HEK293 (cell line): ENCODE results near the gene TMEM150B.

Experiments
- CTCF ChIA-PET: fragments of 350-600 bp; formaldehyde crosslinking; extraction: SDS; loops from one replicate; lab custom pipeline; 2021; ENCODE audit warnings: antibody characterized with exemption; lab: Yijun Ruan, JAX
- POLR2A ChIA-PET: fragments of 300-600 bp; formaldehyde crosslinking; extraction: SDS; loops from one replicate; lab custom pipeline; 2020; ENCODE audit warnings: antibody characterized with exemption, inconsistent platforms; lab: Yijun Ruan, JAX
- H3K27ac ChIP-seq: fragments of 200-500 bp; sonication (Bioruptor generic); 2 replicates; pipeline ENCODE4 v1.5.1; 2014; ENCODE audit warnings: low read depth, low read length, control low read depth, inconsistent platforms; ENCODE audit errors: extremely low read depth
- H3K36me3 ChIP-seq, 2 experiments: fragments of 200-500 bp in 1 of 2; sonication (Bioruptor generic) in 1 of 2; 1 replicate in 1 of 2; 2 replicates in 1 of 2; pipeline ENCODE4 v1.5.1; 2014 to 2017; ENCODE audit warnings: inconsistent platforms in 2 of 2, low read length in 2 of 2; ENCODE audit not compliant: control insufficient read depth in 2 of 2, insufficient read depth in 1 of 2
- H3K4me1 ChIP-seq: fragments of 200-500 bp; sonication (Bioruptor generic); 2 replicates; pipeline ENCODE4 v1.5.1; 2014; ENCODE audit warnings: mild to moderate bottlenecking, low read length, inconsistent platforms; ENCODE audit not compliant: control insufficient read depth, insufficient read depth
- H3K4me3 ChIP-seq: 2 replicates; pipeline ENCODE4 v1.5.1; 2011; ENCODE audit warnings: low read depth, mild to moderate bottlenecking, control low read depth, low read length, moderate library complexity
- H3K9me3 ChIP-seq: fragments of 200-500 bp; sonication (Bioruptor generic); 2 replicates; pipeline ENCODE4 v1.5.1; 2014; ENCODE audit warnings: low read depth, low read length, inconsistent platforms; ENCODE audit not compliant: control insufficient read depth, insufficient read depth
- GFI1B ChIP-seq: fragments of 450-650 bp; formaldehyde crosslinking; IDR thresholded peaks from 2 replicates; pipeline ENCODE4 v1.5.1; 2016; ENCODE audit warnings: missing biosample characterization, missing genetic modification characterization
- GLIS1 ChIP-seq: fragments of 450-650 bp; formaldehyde crosslinking; IDR thresholded peaks from 2 replicates; pipeline ENCODE4 v1.5.1; 2016; ENCODE audit warnings: missing biosample characterization, missing genetic modification characterization
- GLIS2 ChIP-seq: fragments of 450-650 bp; formaldehyde crosslinking; IDR thresholded peaks from 2 replicates; pipeline ENCODE4 v1.5.1; 2016; ENCODE audit warnings: missing biosample characterization, missing genetic modification characterization
- KLF1 ChIP-seq: fragments of 450-650 bp; formaldehyde crosslinking; IDR thresholded peaks from 2 replicates; pipeline ENCODE4 v1.5.1; 2016; ENCODE audit warnings: missing biosample characterization, missing genetic modification characterization
- SCRT1 ChIP-seq: fragments of 450-650 bp; formaldehyde crosslinking; IDR thresholded peaks from 2 replicates; pipeline ENCODE4 v1.5.1; 2016; ENCODE audit warnings: missing biosample characterization, missing genetic modification characterization, borderline replicate concordance
- SCRT2 ChIP-seq: fragments of 450-650 bp; formaldehyde crosslinking; IDR thresholded peaks from 2 replicates; pipeline ENCODE4 v1.5.1; 2016; ENCODE audit warnings: missing biosample characterization, missing genetic modification characterization
- ZIC2 ChIP-seq: fragments of 450-650 bp; formaldehyde crosslinking; IDR thresholded peaks from 2 replicates; pipeline ENCODE4 v1.5.1; 2016; ENCODE audit warnings: missing biosample characterization, missing genetic modification characterization
- ZNF354C ChIP-seq: fragments of 450-650 bp; formaldehyde crosslinking; IDR thresholded peaks from 2 replicates; pipeline ENCODE4 v1.5.1; 2016; ENCODE audit warnings: missing biosample characterization, missing genetic modification characterization, low read depth, borderline replicate concordance
- ZNF37A ChIP-seq: fragments of 450-650 bp; IDR thresholded peaks from 2 replicates; pipeline ENCODE4 v1.5.1; 2018; ENCODE audit warnings: missing biosample characterization, missing genetic modification characterization
- ZNF391 ChIP-seq: fragments of 450-650 bp; formaldehyde crosslinking; IDR thresholded peaks from 2 replicates; pipeline ENCODE4 v1.5.1; 2016; ENCODE audit warnings: low read depth, missing biosample characterization, missing genetic modification characterization, borderline replicate concordance
- ZNF473 ChIP-seq: fragments of 450-650 bp; formaldehyde crosslinking; IDR thresholded peaks from 2 replicates; pipeline ENCODE4 v1.5.1; 2017; ENCODE audit warnings: missing biosample characterization, missing genetic modification characterization
- ZXDB ChIP-seq: fragments of 450-650 bp; formaldehyde crosslinking; IDR thresholded peaks from 2 replicates; pipeline ENCODE4 v1.5.1; 2016; ENCODE audit warnings: missing biosample characterization, missing genetic modification characterization
- TF ChIP-seq, protein P1 (sequence below): sonication (generic); formaldehyde crosslinking; IDR thresholded peaks from 2 replicates; pipeline ENCODE4 v1.8.1; 2022; ENCODE audit warnings: mild to moderate bottlenecking, moderate library complexity, missing genetic modification reagents
- TF ChIP-seq, protein P2 (sequence below): fragments of 450-650 bp; formaldehyde crosslinking; IDR thresholded peaks from 2 replicates; pipeline ENCODE4 v1.5.1; 2017; ENCODE audit warnings: missing biosample characterization, missing genetic modification characterization
- TF ChIP-seq, protein P3 (sequence below): fragments of 450-650 bp; formaldehyde crosslinking; IDR thresholded peaks from 2 replicates; pipeline ENCODE4 v1.5.1; 2016; ENCODE audit warnings: missing biosample characterization, missing genetic modification characterization

The TMEM150B gene

DNA sequence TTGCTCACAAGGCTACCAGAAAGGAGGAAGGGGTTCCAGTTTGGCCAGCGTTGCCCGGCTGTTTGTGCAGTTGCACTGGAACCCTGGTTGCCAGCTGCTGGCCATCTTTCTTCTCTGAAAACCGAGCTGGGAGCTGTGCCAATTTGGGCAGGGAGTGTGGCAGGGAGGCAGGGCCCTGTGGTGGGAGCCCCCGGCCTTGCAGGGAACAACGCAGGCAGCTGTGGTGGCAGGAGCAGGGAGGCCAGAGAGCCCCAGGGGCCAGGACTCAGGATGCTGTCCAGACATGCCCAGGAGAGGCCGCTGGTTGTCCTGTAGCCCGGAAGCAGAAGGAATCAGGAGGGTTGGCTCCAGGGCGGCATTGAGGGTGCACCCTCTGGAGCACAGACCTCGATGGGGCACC, 19.3 kb upstream of the TMEM150B start:
- peaks cover 13% of the 10 kb centered on the region for H3K4me1 ChIP-seq
- TF ChIP-seq, protein P1, sequence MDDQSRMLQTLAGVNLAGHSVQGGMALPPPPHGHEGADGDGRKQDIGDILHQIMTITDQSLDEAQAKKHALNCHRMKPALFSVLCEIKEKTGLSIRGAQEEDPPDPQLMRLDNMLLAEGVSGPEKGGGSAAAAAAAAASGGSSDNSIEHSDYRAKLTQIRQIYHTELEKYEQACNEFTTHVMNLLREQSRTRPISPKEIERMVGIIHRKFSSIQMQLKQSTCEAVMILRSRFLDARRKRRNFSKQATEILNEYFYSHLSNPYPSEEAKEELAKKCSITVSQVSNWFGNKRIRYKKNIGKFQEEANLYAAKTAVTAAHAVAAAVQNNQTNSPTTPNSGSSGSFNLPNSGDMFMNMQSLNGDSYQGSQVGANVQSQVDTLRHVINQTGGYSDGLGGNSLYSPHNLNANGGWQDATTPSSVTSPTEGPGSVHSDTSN (CRISPR knock-in tag): no peak
- TF ChIP-seq GLIS2 (tag by site-specific recombination) (peak; percentile 40), ZIC2 (tag by site-specific recombination) (peak; percentile 66), ZNF473 (tag by site-specific recombination) (no peak), GFI1B (tag by site-specific recombination) (no peak), ZNF354C (tag by site-specific recombination) (no peak)
- TF ChIP-seq, protein P2, sequence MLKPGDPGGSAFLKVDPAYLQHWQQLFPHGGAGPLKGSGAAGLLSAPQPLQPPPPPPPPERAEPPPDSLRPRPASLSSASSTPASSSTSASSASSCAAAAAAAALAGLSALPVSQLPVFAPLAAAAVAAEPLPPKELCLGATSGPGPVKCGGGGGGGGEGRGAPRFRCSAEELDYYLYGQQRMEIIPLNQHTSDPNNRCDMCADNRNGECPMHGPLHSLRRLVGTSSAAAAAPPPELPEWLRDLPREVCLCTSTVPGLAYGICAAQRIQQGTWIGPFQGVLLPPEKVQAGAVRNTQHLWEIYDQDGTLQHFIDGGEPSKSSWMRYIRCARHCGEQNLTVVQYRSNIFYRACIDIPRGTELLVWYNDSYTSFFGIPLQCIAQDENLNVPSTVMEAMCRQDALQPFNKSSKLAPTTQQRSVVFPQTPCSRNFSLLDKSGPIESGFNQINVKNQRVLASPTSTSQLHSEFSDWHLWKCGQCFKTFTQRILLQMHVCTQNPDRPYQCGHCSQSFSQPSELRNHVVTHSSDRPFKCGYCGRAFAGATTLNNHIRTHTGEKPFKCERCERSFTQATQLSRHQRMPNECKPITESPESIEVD (tag by site-specific recombination): no peak
- no peaks in the 10 kb centered on the region for H3K9me3 ChIP-seq
- peaks cover 3 to 58% of the 10 kb centered on the region in 2 experiments for H3K36me3 ChIP-seq
- ChIA-PET POLR2A (interaction anchor here (0.7 to 1.7 kb wide), 3 partner anchors 24 to 104 kb away, joined by 3 to 5 read pairs (median 5); no protein-coding TSS in a partner anchor), CTCF (interaction anchor here (1.6 kb wide), 1 partner anchor 52 kb away, joined by 3 read pairs; no protein-coding TSS in a partner anchor)
- H3K27ac ChIP-seq: peak overlapping the region; percentile 53; the same call in 1 of the 2 replicates
- H3K4me3 ChIP-seq: no peak overlapping the region

DNA sequence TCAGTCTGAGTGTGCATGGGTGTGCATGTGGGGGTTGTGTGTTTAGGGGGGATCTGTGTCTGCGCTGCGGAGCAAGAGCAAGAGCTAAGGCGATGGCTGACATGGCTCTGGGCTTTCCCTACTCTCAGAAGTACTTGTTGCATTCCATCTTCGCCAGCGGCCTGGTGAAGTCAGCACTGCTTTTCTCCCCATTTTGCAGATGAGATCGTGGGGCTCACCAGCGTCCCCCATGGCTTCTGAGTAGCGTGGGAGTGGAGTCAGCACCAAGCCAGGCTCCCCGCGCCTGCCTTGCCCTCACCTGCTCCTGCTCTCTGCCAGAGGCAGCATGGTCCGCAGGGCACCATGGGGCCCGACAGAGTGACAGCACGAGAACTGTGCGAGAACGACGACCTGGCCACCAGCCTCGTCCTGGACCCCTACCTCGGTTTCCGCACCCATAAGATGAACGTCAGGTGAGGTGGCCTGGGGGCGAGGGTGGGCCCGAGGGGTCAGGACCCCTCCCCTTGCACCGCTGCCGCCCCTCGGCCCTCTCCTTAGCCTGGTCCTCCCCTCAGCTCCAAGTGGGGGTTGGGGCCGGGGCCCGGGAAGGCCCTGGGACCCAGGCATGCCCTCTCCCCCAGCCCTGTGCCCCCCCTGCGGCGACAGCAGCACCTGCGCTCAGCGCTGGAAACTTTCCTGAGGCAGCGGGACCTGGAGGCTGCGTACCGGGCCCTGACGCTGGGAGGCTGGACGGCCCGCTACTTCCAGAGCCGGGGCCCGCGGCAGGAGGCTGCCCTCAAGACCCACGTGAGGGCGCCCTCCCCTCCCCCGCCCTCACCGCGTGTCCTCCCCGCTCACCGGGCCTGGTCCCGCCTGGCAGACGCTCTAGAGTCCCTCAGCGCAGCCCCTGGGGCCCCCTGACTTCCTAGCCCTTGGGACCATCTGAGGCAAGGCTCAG, 16.7 kb upstream of the TMEM150B start:
- peaks cover 3 to 49% of the 10 kb centered on the region in 2 experiments for H3K36me3 ChIP-seq
- H3K4me3 ChIP-seq: peak overlapping the region; percentile 88
- POLR2A ChIA-PET: interaction anchor here (0.5 to 1.3 kb wide), 4 partner anchors 8 to 196 kb away, joined by 3 to 4 read pairs (median 4); no protein-coding TSS in a partner anchor
- peak overlapping the region; percentile 53; the same call in 1 of the 2 replicates for H3K27ac ChIP-seq
- no peaks in the 10 kb centered on the region for H3K9me3 ChIP-seq
- CTCF ChIA-PET: no interaction called here
- H3K4me1 ChIP-seq: peaks cover 16% of the 10 kb centered on the region
- no peak for TF ChIP-seq ZNF37A (tag by site-specific recombination)
- peak; percentile 97 for TF ChIP-seq SCRT2 (tag by site-specific recombination)
- TF ChIP-seq, protein P3, sequence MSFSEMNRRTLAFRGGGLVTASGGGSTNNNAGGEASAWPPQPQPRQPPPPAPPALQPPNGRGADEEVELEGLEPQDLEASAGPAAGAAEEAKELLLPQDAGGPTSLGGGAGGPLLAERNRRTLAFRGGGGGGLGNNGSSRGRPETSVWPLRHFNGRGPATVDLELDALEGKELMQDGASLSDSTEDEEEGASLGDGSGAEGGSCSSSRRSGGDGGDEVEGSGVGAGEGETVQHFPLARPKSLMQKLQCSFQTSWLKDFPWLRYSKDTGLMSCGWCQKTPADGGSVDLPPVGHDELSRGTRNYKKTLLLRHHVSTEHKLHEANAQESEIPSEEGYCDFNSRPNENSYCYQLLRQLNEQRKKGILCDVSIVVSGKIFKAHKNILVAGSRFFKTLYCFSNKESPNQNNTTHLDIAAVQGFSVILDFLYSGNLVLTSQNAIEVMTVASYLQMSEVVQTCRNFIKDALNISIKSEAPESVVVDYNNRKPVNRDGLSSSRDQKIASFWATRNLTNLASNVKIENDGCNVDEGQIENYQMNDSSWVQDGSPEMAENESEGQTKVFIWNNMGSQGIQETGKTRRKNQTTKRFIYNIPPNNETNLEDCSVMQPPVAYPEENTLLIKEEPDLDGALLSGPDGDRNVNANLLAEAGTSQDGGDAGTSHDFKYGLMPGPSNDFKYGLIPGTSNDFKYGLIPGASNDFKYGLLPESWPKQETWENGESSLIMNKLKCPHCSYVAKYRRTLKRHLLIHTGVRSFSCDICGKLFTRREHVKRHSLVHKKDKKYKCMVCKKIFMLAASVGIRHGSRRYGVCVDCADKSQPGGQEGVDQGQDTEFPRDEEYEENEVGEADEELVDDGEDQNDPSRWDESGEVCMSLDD (tag by site-specific recombination): 0 out of 2 replicates have a peak, but pooled peaks have one; percentile 30
- TF ChIP-seq ZNF391: 0 out of 2 replicates have a peak, but pooled peaks have one; percentile 19
- peak; percentile 27; the same call in 1 of the 2 replicates for TF ChIP-seq ZXDB (tag by site-specific recombination)
- no peak for TF ChIP-seq KLF1 (tag by site-specific recombination)
- TF ChIP-seq GLIS1 (tag by site-specific recombination): peak; percentile 40; the same call in 1 of the 2 replicates
- TF ChIP-seq SCRT1: peak; percentile 85
- TF ChIP-seq, all 188 proteins: peak for 6
